Neuronal stem cell (in vitro differentiated cells): ENCODE measurements around the gene CMTM3.

Experiments
- DNase-seq: peaks from one replicate; pipeline ENCODE4 v3.0.0-alpha.2; 2013; ENCODE audit warnings: low spot score
- H2AFZ ChIP-seq: one replicate; pipeline ENCODE4 v1.6.1; 2013; ENCODE audit warnings: mild to moderate bottlenecking, low read length, inconsistent platforms
- H2AK5ac ChIP-seq: 2 replicates; pipeline ENCODE4 v1.6.1; 2013; ENCODE audit warnings: low read depth, mild to moderate bottlenecking, inconsistent platforms, low read length, moderate library complexity, mixed read lengths
- H2BK120ac ChIP-seq: 2 replicates; pipeline ENCODE4 v1.6.1; 2013; ENCODE audit warnings: low read depth, mild to moderate bottlenecking, inconsistent platforms, low read length, moderate library complexity, mixed read lengths
- H2BK12ac ChIP-seq: one replicate; pipeline ENCODE4 v1.6.1; 2013; ENCODE audit warnings: low read length, inconsistent platforms
- H2BK15ac ChIP-seq: 2 replicates; pipeline ENCODE4 v1.6.1; 2013; ENCODE audit warnings: mild to moderate bottlenecking, low read length, inconsistent platforms, mixed read lengths
- H2BK5ac ChIP-seq: one replicate; pipeline ENCODE4 v1.6.1; 2013; ENCODE audit warnings: inconsistent platforms, mild to moderate bottlenecking, low read length, moderate library complexity
- H3K14ac ChIP-seq: one replicate; pipeline ENCODE4 v1.6.1; 2013; ENCODE audit warnings: low read length, inconsistent platforms
- H3K18ac ChIP-seq: 2 replicates; pipeline ENCODE4 v1.6.1; 2013; ENCODE audit warnings: low read length, inconsistent platforms
- H3K23ac ChIP-seq: 2 replicates; pipeline ENCODE4 v1.6.1; 2013; ENCODE audit warnings: low read depth, mild to moderate bottlenecking, mixed read lengths, low read length, inconsistent platforms; ENCODE audit not compliant: poor library complexity
- H3K27ac ChIP-seq: replicated peaks from 3 replicates; pipeline ENCODE4 v1.5.1; 2013; ENCODE audit warnings: low read length, inconsistent platforms
- H3K27me3 ChIP-seq, 3 experiments: 2 replicates each; pipeline ENCODE4 v1.6.1; 2013; ENCODE audit warnings: low read length in 3 of 3, mild to moderate bottlenecking in 2 of 3, inconsistent platforms in 1 of 3, low read depth in 1 of 3, mixed read lengths in 1 of 3, moderate library complexity in 1 of 3; ENCODE audit not compliant: control insufficient read depth in 3 of 3, insufficient read depth in 3 of 3
- H3K36me3 ChIP-seq, 2 donors: replicated peaks in 1 of 2; 2 replicates each; pipeline ENCODE4 v1.6.1; 2013; ENCODE audit warnings: low read length in 2 of 2; ENCODE audit not compliant: control insufficient read depth in 2 of 2, insufficient read depth in 2 of 2
- H3K4ac ChIP-seq: 2 replicates; pipeline ENCODE4 v1.6.1; 2013; ENCODE audit warnings: inconsistent platforms, mild to moderate bottlenecking, low read length, moderate library complexity
- H3K4me1 ChIP-seq, 2 donors: 1 replicate in 1 of 2; 2 replicates in 1 of 2; pipeline ENCODE4 v1.6.1; 2013; ENCODE audit warnings: low read length in 2 of 2, low read depth in 1 of 2; ENCODE audit not compliant: control insufficient read depth in 2 of 2, insufficient read depth in 1 of 2
- H3K4me2 ChIP-seq: one replicate; pipeline ENCODE4 v1.6.1; 2013; ENCODE audit warnings: mild to moderate bottlenecking, low read length, inconsistent platforms; ENCODE audit not compliant: insufficient read depth, poor library complexity, severe bottlenecking
- H3K4me3 ChIP-seq, 2 donors: 2 replicates each; pipeline ENCODE4 v1.5.1; 2013; ENCODE audit warnings: low read length in 2 of 2, mild to moderate bottlenecking in 2 of 2, inconsistent platforms in 1 of 2, moderate library complexity in 1 of 2
- H3K79me1 ChIP-seq: one replicate; pipeline ENCODE4 v1.6.1; 2013; ENCODE audit warnings: low read depth, mild to moderate bottlenecking, inconsistent platforms, low read length, moderate library complexity
- H3K9ac ChIP-seq: one replicate; pipeline ENCODE4 v1.6.1; 2013; ENCODE audit warnings: mild to moderate bottlenecking, low read depth, low read length, inconsistent platforms; ENCODE audit not compliant: poor library complexity
- H3K9me3 ChIP-seq, 2 donors: replicated peaks in 1 of 2; 2 replicates each; pipeline versions ENCODE3 to v1.6.1; 2013; ENCODE audit warnings: low read length in 2 of 2, mild to moderate bottlenecking in 2 of 2, inconsistent platforms in 1 of 2, low read depth in 1 of 2, mixed read lengths in 1 of 2, moderate library complexity in 1 of 2; ENCODE audit not compliant: control insufficient read depth in 2 of 2, insufficient read depth in 1 of 2
- H4K8ac ChIP-seq: one replicate; pipeline ENCODE4 v1.6.1; 2013; ENCODE audit warnings: low read depth, mild to moderate bottlenecking, inconsistent platforms, low read length, moderate library complexity
- H4K91ac ChIP-seq: one replicate; pipeline ENCODE4 v1.6.1; 2013; ENCODE audit warnings: low read length, low read depth, mild to moderate bottlenecking, inconsistent platforms; ENCODE audit not compliant: poor library complexity
- WGBS, 2 donors: extraction: QIAGEN DNeasy Blood & Tissue Kit; methylation state at CpG; one replicate each; pipeline ENCODE4 v1.1.7; 2013; ENCODE audit warnings: missing lambda C conversion rate in 2 of 2, mixed read lengths in 1 of 2; ENCODE audit not compliant: insufficient read length in 2 of 2, insufficient replicate concordance in 1 of 2; ENCODE audit errors: extremely low coverage in 2 of 2; 5-methylcytosine and 5-hydroxymethylcytosine counted together

Gene CMTM3

GRCh38 chr16:66618588-66619375, 14.3 kb downstream of the CMTM3 start:
- H3K79me1 ChIP-seq, result no peaks in the 10 kb centered on the region
- no peaks in the 10 kb centered on the region for H3K27me3 ChIP-seq
- H3K9me3 ChIP-seq, result peaks cover 2 to 6% of the 10 kb centered on the region in 2 donors
- no peak overlapping the region for H3K4me2 ChIP-seq
- no peak overlapping the region for H2AFZ ChIP-seq
- H3K27ac ChIP-seq, result no peak overlapping the region
- DNase-seq, result no peak
- no CpG with 5 or more reads among the region's 10 CpGs for WGBS, 2 donors
- no peak overlapping the region for H2BK15ac ChIP-seq
- H4K8ac ChIP-seq, result no peak overlapping the region
- no peak overlapping the region for H3K14ac ChIP-seq
- H3K18ac ChIP-seq, result no peak overlapping the region
- H4K91ac ChIP-seq, result no peak overlapping the region
- H3K4me3 ChIP-seq, result no peak overlapping the region
- no peak overlapping the region for H2BK12ac ChIP-seq
- H2BK5ac ChIP-seq, result no peak overlapping the region
- no peak overlapping the region for H2AK5ac ChIP-seq
- no peak overlapping the region for H2BK120ac ChIP-seq
- peaks cover 9 to 58% of the 10 kb centered on the region in 2 donors for H3K36me3 ChIP-seq
- H3K9ac ChIP-seq, result no peak overlapping the region
- no peak overlapping the region for H3K4ac ChIP-seq
- H3K23ac ChIP-seq, result no peak overlapping the region
- peaks cover 3 to 5% of the 10 kb centered on the region in 2 donors for H3K4me1 ChIP-seq

GRCh38 chr16:66619534-66620428, 15.3 kb downstream of the CMTM3 start:
- H2BK5ac ChIP-seq, result no peak overlapping the region
- H3K27me3 ChIP-seq, result no peaks in the 10 kb centered on the region
- H3K36me3 ChIP-seq, result peaks cover 2 to 48% of the 10 kb centered on the region in 2 donors
- no peaks in the 10 kb centered on the region for H3K9me3 ChIP-seq
- no peak overlapping the region for H2BK15ac ChIP-seq
- no peak overlapping the region for H3K18ac ChIP-seq
- peak overlapping the region; percentile 8 for H3K23ac ChIP-seq
- no peak overlapping the region for H2BK12ac ChIP-seq
- no peak overlapping the region for H3K4ac ChIP-seq
- no peak overlapping the region for H2AK5ac ChIP-seq
- H2BK120ac ChIP-seq, result no peak overlapping the region
- no CpG with 5 or more reads among the region's 12 CpGs for WGBS, 2 donors
- H3K4me3 ChIP-seq, result no peak overlapping the region
- no peaks in the 10 kb centered on the region for H3K79me1 ChIP-seq
- no peak overlapping the region for H3K27ac ChIP-seq
- no peak for DNase-seq
- peaks cover 3 to 5% of the 10 kb centered on the region in 2 donors for H3K4me1 ChIP-seq
- H2AFZ ChIP-seq, result no peak overlapping the region
- no peak overlapping the region for H3K14ac ChIP-seq
- H4K8ac ChIP-seq, result no peak overlapping the region
- no peak overlapping the region for H3K9ac ChIP-seq
- H3K4me2 ChIP-seq, result no peak overlapping the region
- H4K91ac ChIP-seq, result no peak overlapping the region

GRCh38 chr16:66620429-66620795, 15.9 kb downstream of the CMTM3 start:
- H3K18ac ChIP-seq, result no peak overlapping the region
- H3K79me1 ChIP-seq, result no peaks in the 10 kb centered on the region
- H4K91ac ChIP-seq, result no peak overlapping the region
- peaks cover 3 to 5% of the 10 kb centered on the region in 2 donors for H3K4me1 ChIP-seq
- no peak overlapping the region for H2BK15ac ChIP-seq
- H2AFZ ChIP-seq, result no peak overlapping the region
- H3K9me3 ChIP-seq, result no peaks in the 10 kb centered on the region
- no peak overlapping the region for H3K4me2 ChIP-seq
- peaks cover 2 to 41% of the 10 kb centered on the region in 2 donors for H3K36me3 ChIP-seq
- no peak overlapping the region for H3K14ac ChIP-seq
- no peak overlapping the region for H3K27ac ChIP-seq
- peak overlapping the region; percentile 8 for H3K23ac ChIP-seq
- WGBS, 2 donors, result no CpG with 5 or more reads among the region's 8 CpGs
- no peak overlapping the region for H2BK12ac ChIP-seq
- no peak overlapping the region for H4K8ac ChIP-seq
- H2BK120ac ChIP-seq, result no peak overlapping the region
- H2AK5ac ChIP-seq, result no peak overlapping the region
- no peak overlapping the region for H3K4me3 ChIP-seq
- no peak overlapping the region for H3K4ac ChIP-seq
- no peak overlapping the region for H2BK5ac ChIP-seq
- H3K9ac ChIP-seq, result no peak overlapping the region
- DNase-seq, result no peak
- H3K27me3 ChIP-seq, result no peaks in the 10 kb centered on the region

- no peaks in the 10 kb centered on the region for H3K79me1 ChIP-seq
- no peak overlapping the region for H2AK5ac ChIP-seq
- H2AFZ ChIP-seq, result no peak overlapping the region
- no peak overlapping the region for H3K18ac ChIP-seq
- no peak overlapping the region for H3K4ac ChIP-seq
- H3K9me3 ChIP-seq, result no peaks in the 10 kb centered on the region
- no peaks in the 10 kb centered on the region for H3K27me3 ChIP-seq
- peaks cover 2 to 37% of the 10 kb centered on the region in 2 donors for H3K36me3 ChIP-seq
- no peak for DNase-seq
- H2BK120ac ChIP-seq, result peak overlapping the region; percentile 11
- H3K14ac ChIP-seq, result no peak overlapping the region
- WGBS, 2 donors, result no CpG with 5 or more reads among the region's 14 CpGs
- H3K4me1 ChIP-seq, result peaks cover 3% of the 10 kb centered on the region in 2 donors
- H2BK15ac ChIP-seq, result peak overlapping the region; percentile 23
- H3K27ac ChIP-seq, result no peak overlapping the region
- H4K8ac ChIP-seq, result no peak overlapping the region
- H4K91ac ChIP-seq, result no peak overlapping the region
- H3K4me3 ChIP-seq, result no peak overlapping the region
- H3K23ac ChIP-seq, result peak overlapping the region; percentile 82
- H3K9ac ChIP-seq, result peak overlapping the region; percentile 26
- no peak overlapping the region for H2BK5ac ChIP-seq
- no peak overlapping the region for H3K4me2 ChIP-seq
- no peak overlapping the region for H2BK12ac ChIP-seq
These were observed 17.5 kb downstream of the CMTM3 start for GRCh38 chr16:66621973-66622372.
